GM12873 (cell line): ENCODE results near the gene LRBA.

Experiments used
- CTCF ChIP-seq: IDR thresholded peaks from 2 replicates; pipeline ENCODE4 v1.5.1; 2012; ENCODE audit warnings: low read depth, mild to moderate bottlenecking, moderate library complexity, low read length, control low read depth; ENCODE audit not compliant: insufficient read depth; ENCODE audit errors: missing control alignments

LRBA gene

DNA sequence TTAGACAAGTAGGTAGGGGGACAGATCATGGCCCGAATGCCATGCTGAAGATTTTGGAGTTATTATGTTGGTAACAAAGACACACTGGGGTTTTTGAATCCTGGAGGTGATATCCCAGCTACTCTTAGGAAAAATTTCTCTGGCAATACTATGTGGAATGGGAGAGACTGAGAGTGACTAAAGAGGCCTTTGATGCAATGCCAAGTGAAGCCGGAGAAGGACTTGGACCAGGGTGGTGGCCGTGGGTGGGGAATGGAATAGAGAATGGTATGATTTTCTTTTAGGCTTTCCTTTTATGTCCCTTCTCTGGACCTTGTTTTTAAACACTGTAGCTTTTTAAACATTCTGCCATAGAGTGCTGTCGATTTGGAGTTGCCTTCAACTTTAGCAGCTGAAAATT is 795.2 kb downstream of the LRBA start:
- TF ChIP-seq CTCF = no peak

GRCh38 chr4:150218447-150218846 is 796.6 kb downstream of the LRBA start:
- no peak for TF ChIP-seq CTCF

- TF ChIP-seq CTCF = no peak
These were observed 797.3 kb downstream of the LRBA start for GRCh38 chr4:150217808-150218207.

- TF ChIP-seq CTCF = no peak
These were observed 797.9 kb downstream of the LRBA start for GRCh38 chr4:150217192-150217591.

DNA sequence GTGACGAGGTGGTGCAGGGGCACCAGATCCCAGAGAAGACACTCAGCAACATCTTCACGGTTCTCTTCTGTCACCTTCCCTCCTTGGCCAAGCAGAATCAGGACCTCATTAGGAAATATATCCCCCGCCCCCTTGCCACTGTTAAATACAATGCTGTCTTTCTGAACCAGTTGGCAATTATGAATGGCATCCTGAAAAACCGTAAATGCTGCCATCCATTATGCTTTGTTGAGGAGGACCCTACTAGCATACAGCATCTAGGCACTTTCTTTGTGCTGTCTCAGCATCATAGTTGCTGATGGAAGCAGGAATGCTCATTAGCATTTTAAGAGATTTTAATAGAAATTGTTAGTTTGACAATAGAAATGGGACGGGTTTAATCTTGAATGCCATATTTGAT is 798.4 kb downstream of the LRBA start:
- no peak for TF ChIP-seq CTCF

- no peak for TF ChIP-seq CTCF
These were observed 799.5 kb downstream of the LRBA start for GRCh38 chr4:150215601-150216000.
